22Rv1 (cell line): ENCODE results near the gene RCBTB1.

Experiments
- H3K27ac ChIP-seq: fragments of 450-650 bp; 2 replicates; pipeline ENCODE4 v1.5.1; 2017
- CTCF ChIP-seq: fragments of 450-650 bp; IDR thresholded peaks from 2 replicates; pipeline ENCODE4 v1.5.1; 2017; ENCODE audit warnings: mild to moderate bottlenecking
- ZFX ChIP-seq: fragments of 450-650 bp; IDR thresholded peaks from 2 replicates; pipeline ENCODE4 v1.6.1; 2017; ENCODE audit warnings: antibody characterized with exemption, borderline replicate concordance

RCBTB1 gene

GRCh38 chr13:49512578-49512977 is 72.8 kb downstream of the RCBTB1 start:
- no peak overlapping the region for H3K27ac ChIP-seq
- no peak for TF ChIP-seq CTCF

GRCh38 chr13:49503951-49504350 is 81.4 kb downstream of the RCBTB1 start:
- no peak overlapping the region for H3K27ac ChIP-seq
- TF ChIP-seq CTCF (no peak), ZFX (no peak)

- TF ChIP-seq CTCF (no peak), ZFX (no peak)
- no peak overlapping the region for H3K27ac ChIP-seq
Measured at GRCh38 chr13:49502954-49503353, 82.4 kb downstream of the RCBTB1 start.

GRCh38 chr13:49499889-49500660 is 85.3 kb downstream of the RCBTB1 start:
- no peak overlapping the region for H3K27ac ChIP-seq
- no peak for TF ChIP-seq ZFX
- TF ChIP-seq CTCF = no peak

GRCh38 chr13:49498206-49498605 is 87.2 kb downstream of the RCBTB1 start:
- no peak for TF ChIP-seq CTCF
- TF ChIP-seq ZFX = no peak
- no peak overlapping the region for H3K27ac ChIP-seq

GRCh38 chr13:49497272-49497671 is 88.1 kb downstream of the RCBTB1 start:
- TF ChIP-seq CTCF (no peak), ZFX (no peak)
- H3K27ac ChIP-seq = peak overlapping the region; percentile 91

GRCh38 chr13:49496837-49497236 is 88.5 kb downstream of the RCBTB1 start:
- peak overlapping the region; percentile 91 for H3K27ac ChIP-seq
